Measurements from ENCODE around the gene MAP2K4.

MAP2K4 gene

GRCh38 chr17:11986942-11987329 is 33.7 kb upstream of the MAP2K4 start:
- Histone ChIP-seq H3K9ac (ENCODE audit: low read length) (no peak overlapping the region), H3K4me3 (ENCODE audit: low read depth, low read length, poor library complexity, severe bottlenecking) (no peak overlapping the region), H3K4me2 (ENCODE audit: low read length) (no peak overlapping the region), H3K27me3 (ENCODE audit: insufficient read depth, low read length) (no peaks in the 10 kb centered on the region), H3K79me2 (ENCODE audit: insufficient read depth, low read length) (no peaks in the 10 kb centered on the region), H3F3A (ENCODE audit: insufficient read depth, low read length) (no peaks in the 10 kb centered on the region), H3K4me1 (ENCODE audit: insufficient read depth, low read length, severe bottlenecking) (no peaks in the 10 kb centered on the region), H2AFZ (ENCODE audit: low read length) (no peak overlapping the region), H3K36me3 (ENCODE audit: insufficient read depth, low read length) (peaks cover 35% of the 10 kb centered on the region), H3K9me2 (ENCODE audit: low read depth, low read length) (no peaks in the 10 kb centered on the region), H3K9me3 (ENCODE audit: low read length) (no peaks in the 10 kb centered on the region), H4K20me1 (ENCODE audit: insufficient read depth, low read length) (no peaks in the 10 kb centered on the region), H3K27ac (ENCODE audit: low read depth, low read length, poor library complexity, severe bottlenecking) (no peak overlapping the region)
- TF ChIP-seq CTCF (IDR thresholded peaks at IDR 0.05; ENCODE audit: low read length) (peak; percentile 70), EZH2 (IDR thresholded peaks at IDR 0.05; ENCODE audit: borderline replicate concordance, low read length) (no peak)

GRCh38 chr17:11990363-11990983 is 30.2 kb upstream of the MAP2K4 start:
- Histone ChIP-seq H3F3A (ENCODE audit: insufficient read depth, low read length) (no peaks in the 10 kb centered on the region), H3K27ac (ENCODE audit: low read depth, low read length, poor library complexity, severe bottlenecking) (no peak overlapping the region), H4K20me1 (ENCODE audit: insufficient read depth, low read length) (no peaks in the 10 kb centered on the region), H3K36me3 (ENCODE audit: insufficient read depth, low read length) (peaks cover 23% of the 10 kb centered on the region), H3K4me3 (ENCODE audit: low read depth, low read length, poor library complexity, severe bottlenecking) (no peak overlapping the region), H3K9ac (ENCODE audit: low read length) (no peak overlapping the region), H3K79me2 (ENCODE audit: insufficient read depth, low read length) (no peaks in the 10 kb centered on the region), H3K9me2 (ENCODE audit: low read depth, low read length) (no peaks in the 10 kb centered on the region), H3K27me3 (ENCODE audit: insufficient read depth, low read length) (no peaks in the 10 kb centered on the region), H3K4me1 (ENCODE audit: insufficient read depth, low read length, severe bottlenecking) (peaks cover under 1% of the 10 kb centered on the region), H3K4me2 (ENCODE audit: low read length) (no peak overlapping the region), H3K9me3 (ENCODE audit: low read length) (no peaks in the 10 kb centered on the region), H2AFZ (ENCODE audit: low read length) (no peak overlapping the region)
- TF ChIP-seq EZH2 (IDR thresholded peaks at IDR 0.05; ENCODE audit: borderline replicate concordance, low read length) (no peak), CTCF (IDR thresholded peaks at IDR 0.05; ENCODE audit: low read length) (no peak)

DNA sequence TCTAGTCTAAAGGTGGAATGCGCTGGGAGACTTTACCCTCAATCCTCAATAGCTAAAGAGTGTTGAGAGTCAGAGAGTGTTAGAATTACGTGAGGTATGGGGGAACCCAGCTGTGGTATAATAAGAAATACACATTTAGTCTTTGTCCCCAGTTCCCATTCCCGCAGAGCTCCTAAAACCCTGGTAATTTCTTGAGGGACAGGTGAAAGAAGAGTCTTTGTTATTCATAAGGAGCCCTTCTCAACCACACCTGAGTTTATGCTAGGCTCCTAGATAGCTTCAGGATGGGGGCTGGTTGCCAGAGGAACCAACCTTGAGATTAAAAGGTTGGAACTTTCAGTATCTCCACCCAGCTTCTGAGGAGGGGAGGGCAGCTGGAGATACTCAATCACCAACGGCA is 29.2 kb upstream of the MAP2K4 start:
- H3K9me2 ChIP-seq (ENCODE audit: low read depth, low read length) = no peaks in the 10 kb centered on the region
- H3K27ac ChIP-seq (ENCODE audit: low read depth, low read length, poor library complexity, severe bottlenecking) = no peak overlapping the region
- H3K4me1 ChIP-seq (ENCODE audit: insufficient read depth, low read length, severe bottlenecking) = peaks cover 9% of the 10 kb centered on the region
- H3K36me3 ChIP-seq (ENCODE audit: insufficient read depth, low read length) = peaks cover 23% of the 10 kb centered on the region
- TF ChIP-seq CTCF (IDR thresholded peaks at IDR 0.05; ENCODE audit: low read length) (no peak), EZH2 (IDR thresholded peaks at IDR 0.05; ENCODE audit: borderline replicate concordance, low read length) (no peak)
- H3K79me2 ChIP-seq (ENCODE audit: insufficient read depth, low read length) = no peaks in the 10 kb centered on the region
- no peak overlapping the region for H2AFZ ChIP-seq (ENCODE audit: low read length)
- H3K9ac ChIP-seq (ENCODE audit: low read length) = no peak overlapping the region
- no peaks in the 10 kb centered on the region for H3F3A ChIP-seq (ENCODE audit: insufficient read depth, low read length)
- H3K4me2 ChIP-seq (ENCODE audit: low read length) = no peak overlapping the region
- H4K20me1 ChIP-seq (ENCODE audit: insufficient read depth, low read length) = no peaks in the 10 kb centered on the region
- no peaks in the 10 kb centered on the region for H3K27me3 ChIP-seq (ENCODE audit: insufficient read depth, low read length)
- no peak overlapping the region for H3K4me3 ChIP-seq (ENCODE audit: low read depth, low read length, poor library complexity, severe bottlenecking)
- no peaks in the 10 kb centered on the region for H3K9me3 ChIP-seq (ENCODE audit: low read length)

All from OCI-LY1 (cell line).